Measurements from ENCODE around the gene RUVBL2.

DNA sequence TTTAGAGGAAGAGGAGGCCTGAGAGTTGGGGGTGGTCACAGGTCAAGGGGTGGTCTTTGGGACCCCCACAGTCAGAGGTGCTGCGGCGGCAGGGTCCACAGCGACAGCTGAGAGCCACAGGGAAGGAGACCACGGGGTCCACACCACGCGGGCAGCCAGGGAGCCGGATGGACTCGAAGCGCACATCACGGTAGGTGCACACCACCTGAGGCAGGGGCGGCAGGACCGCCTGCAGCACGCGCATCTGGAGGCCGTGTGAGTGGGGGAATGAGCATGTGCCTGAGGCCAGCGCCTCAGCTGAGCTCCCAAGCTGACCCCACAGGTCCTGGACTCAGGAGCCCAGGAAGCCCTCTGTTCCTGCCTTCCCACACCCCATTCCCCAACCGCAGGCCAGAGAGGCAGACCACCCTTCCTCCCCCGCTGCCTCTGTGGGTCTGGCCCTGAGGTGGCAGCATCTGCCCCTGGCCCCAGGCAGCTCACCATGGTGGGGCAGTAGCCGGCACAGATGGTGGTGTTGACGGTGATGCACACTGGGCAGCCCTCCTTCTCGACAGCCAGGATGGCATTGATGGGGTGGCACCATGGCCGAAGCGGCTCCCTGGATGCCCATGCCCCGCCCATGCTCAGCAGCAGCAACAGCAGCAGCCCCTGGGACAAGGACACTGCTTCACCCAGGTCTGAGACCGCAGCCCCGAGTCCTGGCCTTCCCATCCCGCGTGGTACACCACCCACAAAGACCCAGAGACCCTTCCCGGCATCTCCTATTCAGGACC lies 22.6 kb downstream of the RUVBL2 start:
- TF ChIP-seq, protein P1, sequence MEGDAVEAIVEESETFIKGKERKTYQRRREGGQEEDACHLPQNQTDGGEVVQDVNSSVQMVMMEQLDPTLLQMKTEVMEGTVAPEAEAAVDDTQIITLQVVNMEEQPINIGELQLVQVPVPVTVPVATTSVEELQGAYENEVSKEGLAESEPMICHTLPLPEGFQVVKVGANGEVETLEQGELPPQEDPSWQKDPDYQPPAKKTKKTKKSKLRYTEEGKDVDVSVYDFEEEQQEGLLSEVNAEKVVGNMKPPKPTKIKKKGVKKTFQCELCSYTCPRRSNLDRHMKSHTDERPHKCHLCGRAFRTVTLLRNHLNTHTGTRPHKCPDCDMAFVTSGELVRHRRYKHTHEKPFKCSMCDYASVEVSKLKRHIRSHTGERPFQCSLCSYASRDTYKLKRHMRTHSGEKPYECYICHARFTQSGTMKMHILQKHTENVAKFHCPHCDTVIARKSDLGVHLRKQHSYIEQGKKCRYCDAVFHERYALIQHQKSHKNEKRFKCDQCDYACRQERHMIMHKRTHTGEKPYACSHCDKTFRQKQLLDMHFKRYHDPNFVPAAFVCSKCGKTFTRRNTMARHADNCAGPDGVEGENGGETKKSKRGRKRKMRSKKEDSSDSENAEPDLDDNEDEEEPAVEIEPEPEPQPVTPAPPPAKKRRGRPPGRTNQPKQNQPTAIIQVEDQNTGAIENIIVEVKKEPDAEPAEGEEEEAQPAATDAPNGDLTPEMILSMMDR (IDR thresholded peaks at IDR 0.05) = no peak
- TF ChIP-seq POLR2A (IDR thresholded peaks at IDR 0.05) = no peak
- TF ChIP-seq EP300 (IDR thresholded peaks at IDR 0.05) = no peak
